Loucy (cell line): ENCODE data around the gene PROM2.

ENCODE experiments used
- H2AFZ ChIP-seq: fragments of 200-600 bp; sonication (generic); 2 replicates; pipeline ENCODE4 v1.6.0; 2016; ENCODE audit warnings: antibody characterized with exemption, mild to moderate bottlenecking, low read length, moderate library complexity
- H3F3A ChIP-seq: fragments of 200-600 bp; 2 replicates; pipeline ENCODE4 v1.6.0; 2016; ENCODE audit warnings: antibody characterized with exemption, low read depth, mild to moderate bottlenecking
- H3K27me3 ChIP-seq: fragments of 200-600 bp; sonication (generic); 2 replicates; pipeline ENCODE4 v1.6.1; 2014; ENCODE audit warnings: low read length, mild to moderate bottlenecking; ENCODE audit not compliant: insufficient read depth, poor library complexity, severe bottlenecking
- H3K36me3 ChIP-seq: fragments of 200-600 bp; sonication (generic); 2 replicates; pipeline ENCODE4 v1.6.1; 2016; ENCODE audit warnings: low read length; ENCODE audit not compliant: insufficient read depth
- H3K4me1 ChIP-seq: fragments of 200-600 bp; sonication (generic); 2 replicates; pipeline ENCODE4 v1.5.1; 2014; ENCODE audit warnings: low read length, mild to moderate bottlenecking; ENCODE audit not compliant: insufficient read depth, poor library complexity, severe bottlenecking
- H3K4me2 ChIP-seq: fragments of 200-600 bp; sonication (generic); 2 replicates; pipeline ENCODE4 v1.6.0; 2014; ENCODE audit warnings: antibody characterized with exemption, low read length, low read depth, mild to moderate bottlenecking; ENCODE audit not compliant: poor library complexity, severe bottlenecking
- H3K4me3 ChIP-seq: fragments of 200-600 bp; sonication (generic); 2 replicates; pipeline ENCODE4 v1.5.1; 2014; ENCODE audit warnings: low read length, mild to moderate bottlenecking, mixed read lengths; ENCODE audit not compliant: poor library complexity, severe bottlenecking
- H3K79me2 ChIP-seq: fragments of 200-600 bp; sonication (generic); 2 replicates; pipeline ENCODE4 v1.6.1; 2014; ENCODE audit warnings: low read length; ENCODE audit not compliant: insufficient read depth
- H3K9ac ChIP-seq: fragments of 200-600 bp; sonication (generic); 2 replicates; pipeline ENCODE4 v1.6.0; 2014; ENCODE audit warnings: mild to moderate bottlenecking, low read depth, low read length, moderate library complexity; ENCODE audit not compliant: poor library complexity, severe bottlenecking
- H3K9me2 ChIP-seq: fragments of 200-600 bp; sonication (generic); replicated peaks from 2 replicates; pipeline ENCODE4 v1.6.1; 2016; ENCODE audit warnings: low read depth, low read length, mixed read lengths
- H3K9me3 ChIP-seq: fragments of 200-600 bp; sonication (generic); 2 replicates; pipeline ENCODE4 v1.6.1; 2014; ENCODE audit warnings: mild to moderate bottlenecking, antibody characterized with exemption, low read length, low read depth; ENCODE audit not compliant: insufficient read depth
- H4K20me1 ChIP-seq: fragments of 200-600 bp; sonication (generic); 2 replicates; pipeline ENCODE4 v1.6.0; 2014; ENCODE audit warnings: antibody characterized with exemption, low read length, mild to moderate bottlenecking; ENCODE audit not compliant: insufficient read depth, poor library complexity, severe bottlenecking
- CTCF ChIP-seq: fragments of 200-600 bp; sonication (generic); conservative IDR thresholded peaks from 2 replicates; pipeline ENCODE4 v1.5.1; 2014; ENCODE audit warnings: mild to moderate bottlenecking, antibody characterized with exemption, low read length
- EZH2phosphoT487 ChIP-seq: fragments of 200-600 bp; IDR thresholded peaks from 2 replicates; pipeline ENCODE4 v1.6.1; 2018; ENCODE audit warnings: antibody characterized with exemption, mild to moderate bottlenecking, moderate library complexity, borderline replicate concordance

Gene PROM2

GRCh38 chr2:95325590-95326432 is 51.6 kb downstream of the PROM2 start:
- no peaks in the 10 kb centered on the region for H3F3A ChIP-seq
- H3K9me3 ChIP-seq, result no peaks in the 10 kb centered on the region
- no peak overlapping the region for H3K4me2 ChIP-seq
- TF ChIP-seq CTCF, result no peak
- no peak for TF ChIP-seq EZH2phosphoT487
- no peaks in the 10 kb centered on the region for H3K27me3 ChIP-seq
- no peaks in the 10 kb centered on the region for H3K9me2 ChIP-seq
- no peak overlapping the region for H3K9ac ChIP-seq
- H4K20me1 ChIP-seq, result no peaks in the 10 kb centered on the region
- no peak overlapping the region for H3K4me3 ChIP-seq
- H3K36me3 ChIP-seq, result no peaks in the 10 kb centered on the region
- H2AFZ ChIP-seq, result no peak overlapping the region
- H3K4me1 ChIP-seq, result no peaks in the 10 kb centered on the region
- H3K79me2 ChIP-seq, result no peaks in the 10 kb centered on the region

- H3K4me3 ChIP-seq, result no peak overlapping the region
- H3K27me3 ChIP-seq, result no peaks in the 10 kb centered on the region
Observed at GRCh38 chr2:95326433-95327140, 52.3 kb downstream of the PROM2 start.

GRCh38 chr2:95327861-95328260 is 53.6 kb downstream of the PROM2 start:
- no peak overlapping the region for H3K4me3 ChIP-seq

More at GRCh38 chr2:95326433-95327140, 52.3 kb downstream of the PROM2 start:
- H3F3A ChIP-seq, result no peaks in the 10 kb centered on the region
- H3K4me1 ChIP-seq, result no peaks in the 10 kb centered on the region
- H3K9ac ChIP-seq, result no peak overlapping the region
- H3K4me2 ChIP-seq, result no peak overlapping the region
- no peaks in the 10 kb centered on the region for H3K9me2 ChIP-seq
- H3K36me3 ChIP-seq, result no peaks in the 10 kb centered on the region
- H2AFZ ChIP-seq, result no peak overlapping the region
- TF ChIP-seq CTCF (no peak), EZH2phosphoT487 (no peak)
- no peaks in the 10 kb centered on the region for H3K9me3 ChIP-seq
- no peaks in the 10 kb centered on the region for H3K79me2 ChIP-seq
- no peaks in the 10 kb centered on the region for H4K20me1 ChIP-seq

More at GRCh38 chr2:95327861-95328260, 53.6 kb downstream of the PROM2 start:
- Histone ChIP-seq H3K4me1 (no peaks in the 10 kb centered on the region), H3K36me3 (no peaks in the 10 kb centered on the region), H3K9me2 (no peaks in the 10 kb centered on the region), H3K27me3 (no peaks in the 10 kb centered on the region), H3K9ac (no peak overlapping the region), H3K4me2 (no peak overlapping the region), H3K79me2 (no peaks in the 10 kb centered on the region), H4K20me1 (no peaks in the 10 kb centered on the region), H3F3A (no peaks in the 10 kb centered on the region), H2AFZ (no peak overlapping the region), H3K9me3 (no peaks in the 10 kb centered on the region)
- TF ChIP-seq EZH2phosphoT487 (no peak), CTCF (no peak)
